PC-3 (cell line): ENCODE data around the gene CDK7. TPM values are rescaled to one million over a fixed set of nuclear protein-coding genes. Genes with fewer than 3 reads are reported as not detected.

Source experiments
- ATAC-seq: fragments of 200-7000 bp; cut with Tn5 transposase; 2 replicates; pipeline ENCODE4 v1.9.1; 2020; ENCODE audit warnings: mild to moderate bottlenecking, moderate library complexity
- BruUV-seq: library from RNA; stranded (reverse); fragments of 400-500 nt; replicated peaks from 2 replicates; lab custom pipeline; 2021; lab: Mats Ljungman, UMichigan
- CTCF ChIA-PET: fragments of 300-600 bp; sonication (Branson Sonifier 250); formaldehyde crosslinking; loops from one replicate; lab custom pipeline; 2022; ENCODE audit warnings: antibody characterized with exemption; lab: Charles Lee
- POLR2A ChIA-PET: fragments of 300-600 bp; sonication (Branson Sonifier 250); formaldehyde crosslinking; loops from one replicate; lab custom pipeline; 2022; ENCODE audit warnings: antibody characterized with exemption; ENCODE audit not compliant: unreplicated experiment; lab: Charles Lee
- DNase-seq: peaks from one replicate; pipeline ENCODE4 v3.0.0-alpha.2; 2015
- H2AFZ ChIP-seq: fragments of 300-600 bp; sonication (generic); 2 replicates; pipeline ENCODE4 v1.6.0; 2016; ENCODE audit warnings: antibody characterized with exemption, low read length
- H3F3A ChIP-seq: fragments of 300-600 bp; sonication (generic); one replicate; pipeline ENCODE4 v1.6.0; 2017; ENCODE audit warnings: antibody characterized with exemption, low read length, control low read depth, mild to moderate bottlenecking; ENCODE audit not compliant: unreplicated experiment
- H3K27ac ChIP-seq: fragments of 300-600 bp; sonication (generic); 2 replicates; pipeline ENCODE4 v1.5.1; 2016; ENCODE audit warnings: mild to moderate bottlenecking, low read length
- H3K27me3 ChIP-seq: fragments of 300-600 bp; sonication (generic); 2 replicates; pipeline ENCODE4 v1.6.1; 2016; ENCODE audit warnings: low read length, mixed read lengths
- H3K36me3 ChIP-seq: fragments of 300-600 bp; sonication (generic); 2 replicates; pipeline ENCODE4 v1.6.1; 2016; ENCODE audit warnings: low read depth, mixed run types, low read length, mixed read lengths
- H3K4me1 ChIP-seq: fragments of 300-600 bp; sonication (generic); 2 replicates; pipeline ENCODE4 v1.5.1; 2016; ENCODE audit warnings: low read length; ENCODE audit not compliant: insufficient read depth
- H3K4me2 ChIP-seq: fragments of 300-600 bp; sonication (generic); 2 replicates; pipeline ENCODE4 v1.6.0; 2016; ENCODE audit warnings: low read length
- H3K4me3 ChIP-seq: fragments of 300-600 bp; sonication (generic); 2 replicates; pipeline ENCODE4 v1.5.1; 2016; ENCODE audit warnings: mild to moderate bottlenecking, low read length, mixed read lengths
- H3K79me2 ChIP-seq: fragments of 300-600 bp; sonication (generic); 2 replicates; pipeline ENCODE4 v1.6.1; 2017; ENCODE audit warnings: low read length, mixed read lengths
- H3K9ac ChIP-seq: fragments of 300-600 bp; sonication (generic); 2 replicates; pipeline ENCODE4 v1.6.0; 2016; ENCODE audit warnings: mild to moderate bottlenecking, low read length
- H3K9me2 ChIP-seq: fragments of 300-600 bp; sonication (generic); replicated peaks from 2 replicates; pipeline ENCODE4 v1.6.1; 2016; ENCODE audit warnings: mixed run types, low read length, mixed read lengths
- H3K9me3 ChIP-seq: fragments of 300-600 bp; sonication (generic); 2 replicates; pipeline ENCODE4 v1.6.1; 2016; ENCODE audit warnings: low read length, mixed read lengths
- H4K20me1 ChIP-seq: fragments of 300-600 bp; sonication (generic); 2 replicates; pipeline ENCODE4 v1.6.1; 2016; ENCODE audit warnings: low read length, mixed read lengths
- CTCF ChIP-seq: fragments of 300-600 bp; sonication (generic); conservative IDR thresholded peaks from 2 replicates; pipeline ENCODE4 v1.5.1; 2017; ENCODE audit warnings: antibody characterized with exemption, low read depth, mild to moderate bottlenecking, low read length
- EZH2 ChIP-seq: fragments of 300-600 bp; sonication (generic); IDR thresholded peaks from one replicate; pipeline ENCODE4 v1.6.1; 2017; ENCODE audit warnings: antibody characterized with exemption, mild to moderate bottlenecking, low read length; ENCODE audit not compliant: unreplicated experiment
- EZH2phosphoT487 ChIP-seq: fragments of 300-600 bp; sonication (generic); IDR thresholded peaks from 2 replicates; pipeline ENCODE4 v1.6.1; 2018; ENCODE audit warnings: mild to moderate bottlenecking, antibody characterized with exemption, low read length, borderline replicate concordance
- intact Hi-C: fragments of 100-400 bp; cut with micrococcal nuclease; formaldehyde crosslinking; loops from 2 replicates; pipeline ENCODE4 v1.9.0; 2023
- total RNA-seq: library from RNA; depleted of rRNA; stranded (reverse); fragments of >200 nt; gene quantifications from 2 replicates; pipeline ENCODE4 v1.2.3, GENCODE V29; 2014

CDK7 gene
- total RNA-seq, 1 experiment from 2014 or later, result 26.6 TPM

- H3K9me2 ChIP-seq, result no peaks in the 10 kb centered on the region
- no peaks in the 10 kb centered on the region for H3K36me3 ChIP-seq
- TF ChIP-seq EZH2phosphoT487 (no peak), CTCF (no peak), EZH2 (no peak)
- DNase-seq, result peak; percentile 46
- peak; percentile 99 for ATAC-seq
- H3F3A ChIP-seq, result no peaks in the 10 kb centered on the region
- no peak overlapping the region for H3K9ac ChIP-seq
- no peaks in the 10 kb centered on the region for H4K20me1 ChIP-seq
- H3K4me3 ChIP-seq, result no peak overlapping the region
- intact Hi-C loops, result loop anchor here (10.0 kb wide), 1 partner anchor 200 kb away; the partner anchor contains the start of gene SLC30A5
- H3K27me3 ChIP-seq, result no peaks in the 10 kb centered on the region
- H3K4me2 ChIP-seq, result peak overlapping the region; percentile 9; the same call in 1 of the 2 replicates
- CTCF ChIA-PET, result no interaction called here
- POLR2A ChIA-PET, result interaction anchor here (0.7 kb wide), 1 partner anchor 246 kb away, joined by 4 read pairs; no protein-coding TSS in a partner anchor
- H2AFZ ChIP-seq, result peak overlapping the region; percentile 51; the same call in 1 of the 2 replicates
- no peaks in the 10 kb centered on the region for H3K79me2 ChIP-seq
- peak overlapping the region; percentile 20 for H3K27ac ChIP-seq
- H3K4me1 ChIP-seq, result peaks cover 9% of the 10 kb centered on the region; the same call in 1 of the 2 replicates
- BruUV-seq, result no TSS peak
- no peaks in the 10 kb centered on the region for H3K9me3 ChIP-seq
These were observed 60.5 kb downstream of the CDK7 start for GRCh38 chr5:69295088-69295754.

DNA sequence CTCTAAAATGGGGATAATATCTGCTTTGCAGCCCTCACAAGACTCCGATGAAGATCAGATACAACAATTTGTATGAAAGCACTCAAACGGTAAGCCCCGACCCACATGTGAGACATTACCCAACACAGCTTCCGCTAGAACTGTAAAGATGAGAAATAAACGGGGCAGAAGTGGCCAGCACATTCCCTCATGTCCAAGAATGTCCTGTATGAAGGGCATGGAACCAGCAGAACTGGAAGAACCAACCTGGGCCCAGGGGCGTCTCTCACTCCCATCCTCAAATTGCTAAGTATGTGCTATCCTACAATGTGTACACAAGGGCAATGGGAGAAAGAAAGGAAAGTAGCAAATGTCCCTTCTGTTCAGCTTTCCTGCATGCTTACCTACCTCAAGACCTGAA, 64.9 kb downstream of the CDK7 start:
- no peak overlapping the region for H2AFZ ChIP-seq
- no peak overlapping the region for H3K9ac ChIP-seq
- no peaks in the 10 kb centered on the region for H3K9me2 ChIP-seq
- DNase-seq (no peak), ATAC-seq (no peak)
- CTCF ChIA-PET, result no interaction called here
- H3K9me3 ChIP-seq, result no peaks in the 10 kb centered on the region
- no peaks in the 10 kb centered on the region for H3F3A ChIP-seq
- no peak overlapping the region for H3K27ac ChIP-seq
- H3K36me3 ChIP-seq, result no peaks in the 10 kb centered on the region
- TF ChIP-seq CTCF (no peak), EZH2 (no peak), EZH2phosphoT487 (no peak)
- no peaks in the 10 kb centered on the region for H3K27me3 ChIP-seq
- H3K4me2 ChIP-seq, result no peak overlapping the region
- H3K4me3 ChIP-seq, result no peak overlapping the region
- H4K20me1 ChIP-seq, result no peaks in the 10 kb centered on the region
- H3K4me1 ChIP-seq, result peaks cover 9% of the 10 kb centered on the region; the same call in 1 of the 2 replicates
- POLR2A ChIA-PET, result no interaction called here
- intact Hi-C loops, result loop anchor here (10.0 kb wide), 1 partner anchor 205 kb away; the partner anchor contains the start of gene SLC30A5
- BruUV-seq, result no TSS peak
- no peaks in the 10 kb centered on the region for H3K79me2 ChIP-seq

GRCh38 chr5:69300537-69301203, 66.0 kb downstream of the CDK7 start:
- Histone ChIP-seq H2AFZ (no peak overlapping the region), H3K4me1 (no peaks in the 10 kb centered on the region), H3K9me3 (no peaks in the 10 kb centered on the region), H3K4me2 (no peak overlapping the region), H3K36me3 (no peaks in the 10 kb centered on the region), H3K27me3 (no peaks in the 10 kb centered on the region), H3K9ac (no peak overlapping the region), H3K4me3 (no peak overlapping the region), H3K27ac (no peak overlapping the region), H3F3A (no peaks in the 10 kb centered on the region), H3K9me2 (no peaks in the 10 kb centered on the region), H4K20me1 (no peaks in the 10 kb centered on the region), H3K79me2 (no peaks in the 10 kb centered on the region)
- TF ChIP-seq EZH2 (no peak), EZH2phosphoT487 (no peak), CTCF (no peak)
- DNase-seq (no peak), ATAC-seq (no peak)
- no TSS peak for BruUV-seq
- ChIA-PET POLR2A (no interaction called here), CTCF (no interaction called here)
- intact Hi-C loops, result no loop called here
